IPS-NIHi7 (cell line): ENCODE measurements around the gene PRRC2A.
A peak's percentile ranks its signal among the peaks of the same experiment; 100 is the strongest.

Source experiments
- DNase-seq: peaks from one replicate; pipeline ENCODE4 v3.0.0; 2012; ENCODE audit warnings: mixed read lengths; ENCODE audit errors: extremely low spot score

Gene PRRC2A

DNA sequence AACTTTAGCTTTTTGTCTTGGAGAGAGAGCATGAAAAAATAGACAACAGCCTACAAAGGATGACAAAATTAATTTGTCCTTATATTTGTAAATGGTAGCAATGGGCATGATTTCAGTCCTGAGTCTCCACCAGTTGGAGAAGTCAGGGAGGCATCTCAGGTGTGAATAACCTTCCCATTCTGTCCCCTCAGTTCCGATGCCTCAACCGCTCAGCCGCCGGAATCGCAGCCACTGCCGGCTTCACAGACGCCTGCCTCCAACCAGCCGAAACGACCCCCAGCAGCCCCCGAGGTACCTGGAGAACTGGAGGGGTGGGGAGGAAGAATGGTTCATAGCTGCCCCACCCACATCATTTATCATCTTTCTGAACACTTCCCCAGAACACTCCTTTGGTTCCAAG, 3.6 kb downstream of the PRRC2A start:
- DNase-seq, result no peak

DNA sequence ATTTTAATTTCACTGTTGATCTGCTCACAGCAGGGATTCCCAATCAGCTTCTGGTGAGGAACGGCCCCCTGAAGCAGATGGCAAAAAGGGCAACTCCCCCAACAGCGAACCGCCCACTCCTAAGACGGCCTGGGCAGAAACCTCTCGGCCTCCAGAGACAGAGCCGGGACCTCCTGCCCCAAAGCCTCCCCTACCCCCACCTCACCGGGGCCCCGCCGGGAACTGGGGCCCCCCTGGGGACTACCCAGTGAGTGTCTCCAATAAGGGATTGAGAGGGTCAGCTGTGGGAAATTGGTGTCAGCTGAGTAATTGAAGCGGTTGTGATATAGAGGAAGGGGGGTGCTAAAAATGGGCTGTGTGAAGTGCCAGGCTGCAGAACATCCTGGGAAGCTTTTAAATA, 6.4 kb downstream of the PRRC2A start:
- no peak for DNase-seq

DNA sequence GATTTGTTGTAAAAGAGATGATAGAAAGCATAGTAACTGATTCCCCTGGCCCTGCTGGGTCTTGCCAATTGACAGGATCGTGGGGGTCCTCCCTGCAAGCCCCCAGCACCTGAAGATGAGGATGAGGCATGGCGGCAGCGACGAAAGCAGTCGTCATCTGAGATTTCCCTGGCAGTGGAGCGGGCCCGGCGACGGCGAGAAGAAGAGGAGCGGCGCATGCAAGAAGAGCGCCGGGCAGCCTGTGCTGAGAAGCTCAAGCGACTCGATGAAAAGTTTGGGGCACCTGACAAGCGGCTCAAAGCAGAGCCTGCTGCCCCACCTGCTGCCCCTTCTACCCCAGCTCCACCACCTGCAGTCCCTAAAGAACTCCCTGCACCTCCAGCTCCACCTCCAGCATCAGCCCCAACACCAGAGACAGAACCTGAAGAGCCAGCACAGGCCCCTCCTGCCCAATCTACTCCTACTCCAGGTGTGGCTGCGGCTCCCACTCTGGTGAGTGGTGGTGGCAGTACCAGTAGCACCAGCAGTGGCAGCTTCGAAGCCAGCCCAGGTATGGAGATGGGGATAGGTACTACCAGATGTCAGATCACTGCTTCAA, 7.3 kb downstream of the PRRC2A start:
- no peak for DNase-seq

DNA sequence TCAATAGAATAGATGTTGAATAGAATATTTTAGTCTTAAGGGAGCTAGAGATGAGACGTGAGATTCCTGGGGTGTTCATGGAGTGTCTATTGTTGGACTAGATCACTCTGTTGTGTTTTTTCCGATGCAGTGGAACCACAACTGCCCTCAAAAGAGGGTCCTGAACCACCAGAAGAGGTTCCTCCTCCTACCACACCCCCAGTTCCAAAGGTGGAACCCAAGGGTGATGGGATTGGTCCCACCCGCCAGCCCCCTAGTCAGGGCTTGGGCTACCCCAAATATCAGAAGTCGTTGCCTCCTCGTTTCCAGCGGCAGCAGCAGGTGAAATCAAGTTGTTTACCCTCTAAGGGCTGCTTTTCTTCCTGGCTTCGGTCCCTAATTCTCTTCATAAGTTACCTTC, 8.5 kb downstream of the PRRC2A start:
- no peak for DNase-seq

DNA sequence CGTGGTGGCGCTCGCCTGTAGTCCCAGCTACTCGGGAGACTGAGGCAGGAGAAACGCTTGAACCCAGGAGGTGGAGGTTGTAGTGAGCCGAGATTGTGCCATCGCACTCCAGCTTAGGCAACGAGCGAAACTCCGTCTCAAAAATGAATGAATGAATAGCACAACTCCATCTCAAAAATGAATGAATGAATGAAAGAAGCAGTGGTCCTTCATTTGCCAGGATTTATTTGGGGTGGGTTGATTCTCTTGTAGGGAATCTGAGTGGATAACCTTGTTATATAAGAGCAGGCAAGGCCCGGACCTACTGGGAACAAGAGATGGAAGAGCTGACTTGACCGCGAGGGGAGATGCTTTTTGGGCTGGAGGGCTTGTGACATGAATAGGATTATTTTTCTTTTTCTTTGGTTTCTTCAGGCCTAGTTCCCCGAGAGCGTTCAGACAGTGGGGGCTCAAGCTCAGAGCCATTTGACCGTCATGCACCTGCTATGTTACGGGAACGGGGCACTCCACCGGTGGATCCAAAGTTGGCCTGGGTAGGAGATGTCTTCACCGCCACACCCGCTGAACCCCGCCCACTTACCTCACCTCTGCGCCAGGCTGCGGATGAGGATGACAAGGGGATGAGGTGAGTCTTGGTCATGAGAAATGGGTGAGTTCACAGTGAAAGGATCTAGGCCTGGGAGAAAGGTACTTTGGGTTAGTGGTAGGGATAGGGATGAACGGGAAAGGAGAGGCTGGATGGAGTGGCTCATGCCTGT, 9.8 kb downstream of the PRRC2A start:
- no peak for DNase-seq

DNA sequence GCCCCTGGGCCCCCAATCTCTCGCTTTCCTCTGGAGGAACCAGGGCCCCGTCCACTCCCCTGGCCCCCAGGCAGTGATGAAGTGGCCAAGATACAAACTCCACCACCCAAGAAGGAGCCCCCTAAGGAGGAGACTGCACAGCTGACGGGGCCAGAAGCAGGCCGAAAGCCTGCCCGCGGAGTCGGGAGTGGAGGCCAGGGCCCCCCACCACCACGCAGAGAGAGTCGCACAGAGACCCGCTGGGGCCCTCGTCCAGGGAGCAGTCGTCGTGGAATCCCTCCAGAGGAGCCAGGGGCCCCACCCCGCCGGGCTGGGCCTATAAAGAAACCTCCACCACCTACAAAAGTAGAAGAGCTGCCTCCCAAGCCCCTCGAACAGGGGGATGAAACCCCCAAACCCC, 10.7 kb downstream of the PRRC2A start:
- no peak for DNase-seq

DNA sequence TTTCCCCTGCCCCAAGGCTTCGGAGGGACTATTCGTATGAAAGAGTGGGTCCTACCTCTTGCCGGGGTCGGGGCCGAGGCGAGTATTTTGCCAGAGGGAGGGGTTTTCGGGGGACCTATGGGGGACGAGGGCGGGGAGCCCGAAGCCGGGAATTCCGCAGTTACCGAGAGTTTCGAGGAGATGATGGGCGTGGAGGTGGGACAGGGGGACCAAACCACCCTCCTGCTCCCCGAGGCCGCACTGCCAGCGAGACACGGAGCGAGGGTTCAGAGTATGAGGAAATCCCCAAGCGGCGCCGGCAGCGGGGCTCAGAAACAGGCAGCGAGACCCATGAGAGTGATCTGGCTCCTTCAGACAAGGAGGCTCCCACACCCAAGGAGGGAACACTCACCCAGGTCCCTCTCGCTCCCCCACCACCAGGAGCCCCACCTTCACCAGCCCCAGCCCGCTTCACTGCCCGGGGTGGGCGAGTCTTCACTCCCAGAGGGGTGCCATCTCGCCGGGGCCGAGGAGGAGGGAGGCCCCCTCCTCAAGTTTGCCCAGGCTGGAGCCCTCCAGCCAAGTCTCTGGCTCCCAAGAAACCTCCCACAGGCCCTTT, 11.3 kb downstream of the PRRC2A start:
- no peak for DNase-seq

DNA sequence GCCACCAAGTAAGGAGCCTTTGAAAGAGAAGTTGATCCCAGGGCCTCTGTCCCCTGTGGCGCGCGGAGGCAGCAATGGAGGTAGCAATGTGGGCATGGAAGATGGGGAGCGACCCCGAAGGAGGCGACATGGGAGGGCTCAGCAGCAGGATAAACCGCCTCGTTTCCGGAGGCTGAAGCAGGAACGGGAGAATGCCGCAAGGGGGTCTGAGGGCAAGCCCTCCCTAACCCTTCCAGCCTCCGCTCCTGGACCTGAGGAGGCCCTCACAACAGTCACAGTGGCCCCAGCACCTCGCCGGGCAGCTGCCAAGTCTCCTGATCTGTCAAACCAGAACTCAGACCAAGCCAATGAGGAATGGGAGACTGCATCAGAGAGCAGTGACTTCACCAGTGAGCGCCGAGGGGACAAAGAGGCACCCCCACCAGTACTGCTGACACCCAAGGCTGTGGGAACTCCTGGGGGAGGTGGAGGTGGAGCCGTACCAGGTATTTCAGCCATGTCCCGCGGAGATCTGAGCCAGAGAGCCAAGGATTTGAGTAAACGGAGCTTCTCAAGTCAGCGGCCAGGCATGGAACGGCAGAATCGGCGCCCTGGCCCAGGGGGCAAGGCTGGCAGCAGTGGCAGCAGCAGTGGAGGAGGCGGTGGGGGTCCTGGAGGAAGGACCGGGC, 11.9 kb downstream of the PRRC2A start:
- no peak for DNase-seq

DNA sequence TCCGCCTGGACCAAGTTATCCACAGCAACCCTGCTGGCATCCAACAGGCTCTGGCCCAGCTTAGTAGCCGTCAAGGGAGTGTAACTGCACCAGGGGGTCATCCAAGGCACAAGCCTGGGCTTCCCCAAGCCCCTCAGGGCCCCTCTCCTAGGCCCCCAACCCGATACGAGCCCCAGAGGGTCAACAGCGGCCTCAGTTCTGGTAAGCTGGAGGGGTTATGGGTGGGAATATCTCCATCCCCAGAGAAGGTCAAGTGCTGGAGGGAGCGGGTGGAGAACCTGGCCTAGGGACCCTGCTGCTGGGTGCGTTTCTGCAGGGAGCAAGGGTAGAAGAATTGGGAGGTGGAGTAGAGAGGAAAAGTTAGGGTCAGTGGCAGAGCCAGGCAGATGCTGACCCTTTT, 12.9 kb downstream of the PRRC2A start:
- no peak for DNase-seq

DNA sequence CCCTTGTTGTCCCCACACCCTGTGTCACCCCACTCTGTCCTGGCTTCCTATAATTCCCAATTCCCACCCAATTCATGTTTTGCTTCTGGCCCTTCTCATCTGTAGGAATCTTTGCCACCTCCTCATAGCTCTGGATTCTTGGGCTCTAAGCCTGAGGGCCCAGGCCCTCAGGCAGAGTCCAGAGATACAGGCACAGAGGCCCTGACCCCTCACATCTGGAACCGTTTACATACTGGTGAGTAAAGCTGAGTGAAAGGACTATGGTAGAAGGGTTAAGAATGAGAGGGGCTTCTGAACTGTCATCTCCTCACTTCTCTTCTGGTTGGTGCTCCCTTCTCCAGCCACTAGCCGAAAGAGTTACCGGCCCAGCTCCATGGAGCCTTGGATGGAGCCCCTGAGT, 13.6 kb downstream of the PRRC2A start:
- DNase-seq, result no peak

DNA sequence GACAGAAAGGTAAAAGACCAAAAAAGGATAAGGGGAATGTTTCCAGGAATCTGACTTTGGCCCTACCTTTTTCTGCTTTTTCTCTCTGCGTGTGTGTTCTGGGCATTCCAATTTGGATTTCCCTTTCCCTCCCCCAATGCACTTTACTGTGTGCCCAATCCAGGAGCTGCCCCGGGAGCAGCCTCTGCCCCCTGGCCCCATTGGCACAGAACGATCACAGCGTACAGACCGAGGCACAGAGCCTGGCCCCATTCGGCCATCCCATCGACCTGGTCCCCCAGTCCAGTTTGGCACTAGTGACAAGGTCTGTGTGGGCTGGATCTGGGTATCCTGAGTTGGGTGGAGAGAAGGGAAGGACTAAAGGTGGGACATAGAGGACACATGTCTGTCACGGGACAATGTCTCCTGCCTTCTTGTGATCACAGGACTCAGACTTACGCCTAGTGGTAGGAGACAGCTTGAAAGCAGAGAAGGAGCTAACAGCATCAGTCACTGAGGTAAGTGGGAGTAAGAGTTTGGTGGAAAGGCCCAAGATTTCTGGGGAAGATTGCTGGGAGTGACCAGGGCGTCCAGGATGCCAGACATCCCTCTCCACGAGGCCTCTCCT, 14.6 kb downstream of the PRRC2A start:
- no peak for DNase-seq

DNA sequence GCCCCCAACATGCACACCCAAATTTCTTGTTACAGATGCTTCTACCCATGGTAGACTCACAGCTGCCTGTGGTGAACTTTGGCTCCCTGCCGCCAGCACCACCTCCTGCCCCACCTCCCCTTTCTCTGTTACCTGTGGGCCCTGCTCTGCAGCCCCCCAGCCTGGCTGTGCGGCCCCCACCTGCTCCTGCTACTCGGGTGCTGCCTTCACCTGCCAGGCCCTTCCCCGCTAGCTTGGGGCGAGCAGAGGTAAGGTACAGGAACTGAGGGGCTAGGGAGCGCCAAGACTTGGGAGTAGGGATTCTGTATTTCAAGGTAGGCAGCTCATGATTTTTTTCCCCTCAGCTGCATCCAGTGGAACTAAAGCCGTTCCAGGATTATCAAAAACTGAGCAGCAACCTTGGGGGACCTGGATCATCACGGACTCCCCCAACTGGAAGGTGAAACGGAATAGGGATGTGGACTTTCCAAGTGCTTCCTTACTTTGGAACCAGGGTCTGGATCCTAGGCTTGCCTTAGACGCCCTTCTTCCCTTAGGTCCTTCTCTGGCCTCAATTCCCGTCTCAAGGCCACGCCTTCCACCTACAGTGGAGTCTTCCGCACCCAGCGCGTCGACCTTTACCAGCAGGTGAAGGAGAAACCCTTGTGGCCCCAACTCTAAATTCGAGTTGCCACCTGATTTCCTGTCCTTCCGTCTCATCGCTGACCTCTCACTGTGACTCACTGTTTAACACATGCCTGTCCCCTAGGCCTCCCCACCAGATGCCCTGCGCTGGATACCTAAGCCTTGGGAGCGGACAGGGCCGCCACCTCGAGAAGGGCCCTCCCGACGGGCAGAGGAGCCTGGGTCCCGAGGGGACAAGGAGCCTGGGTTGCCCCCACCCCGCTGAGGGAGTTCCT, 16.4 kb downstream of the PRRC2A start:
- no peak for DNase-seq

DNA sequence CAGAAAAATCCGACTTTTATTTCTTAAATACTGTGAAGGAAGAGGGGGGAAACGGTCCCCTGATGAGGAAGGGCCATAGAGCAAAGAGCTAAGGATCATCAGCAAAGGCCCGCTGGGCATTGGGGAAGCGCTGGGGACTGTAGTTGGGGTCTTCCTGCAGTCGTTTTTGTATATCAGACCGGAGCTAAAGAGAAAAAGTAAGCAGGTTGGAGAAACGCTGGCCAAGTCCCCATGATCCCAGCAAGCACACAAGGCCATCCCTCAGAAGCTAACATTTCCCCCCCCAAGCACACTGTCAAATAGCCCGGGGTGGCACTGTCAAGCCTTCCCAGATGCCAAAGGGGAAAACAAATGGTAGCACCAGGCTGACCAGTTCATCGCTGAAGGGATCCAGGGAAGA, 18.5 kb downstream of the PRRC2A start:
- DNase-seq, result no peak

DNA sequence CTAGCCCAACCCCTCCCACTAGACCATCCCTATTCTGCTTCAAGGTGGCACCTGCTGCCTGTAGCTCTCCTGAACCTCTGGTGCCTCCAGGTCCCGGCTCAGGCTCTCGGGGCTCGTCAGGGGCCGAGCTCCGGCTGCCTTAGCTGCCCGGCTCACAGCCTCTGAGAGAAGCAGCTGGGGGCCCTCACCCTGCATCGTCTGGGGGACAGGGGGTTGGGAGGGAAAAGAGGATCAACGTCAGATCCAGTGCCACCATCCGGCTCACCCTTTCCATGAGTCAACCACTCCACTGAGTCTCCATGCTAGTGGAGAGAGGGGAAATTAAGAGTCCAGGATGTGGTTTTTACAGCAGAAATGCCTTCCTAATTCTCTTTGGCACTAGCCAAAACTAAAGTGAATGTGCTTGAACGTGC, 18.9 kb downstream of the PRRC2A start:
- no peak for DNase-seq

DNA sequence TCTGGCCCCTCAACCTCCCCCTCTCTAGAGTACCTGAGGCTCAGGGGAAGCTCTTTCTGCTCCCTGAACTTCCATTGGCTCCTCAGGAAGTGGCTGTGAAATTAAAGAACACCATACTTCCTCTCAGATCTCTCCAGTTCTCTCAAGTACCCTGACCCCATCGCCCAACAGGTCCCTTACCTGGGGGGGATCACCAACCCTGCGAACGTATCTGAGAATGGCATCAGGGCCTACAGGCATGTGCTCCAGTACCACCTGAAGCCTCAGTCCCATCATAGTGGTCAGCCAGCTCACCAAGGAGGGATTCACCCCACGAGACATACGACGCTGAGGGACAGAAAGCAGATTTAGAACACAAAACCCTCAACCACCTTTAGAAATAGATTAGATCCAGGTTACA, 20.1 kb downstream of the PRRC2A start:
- no peak for DNase-seq

DNA sequence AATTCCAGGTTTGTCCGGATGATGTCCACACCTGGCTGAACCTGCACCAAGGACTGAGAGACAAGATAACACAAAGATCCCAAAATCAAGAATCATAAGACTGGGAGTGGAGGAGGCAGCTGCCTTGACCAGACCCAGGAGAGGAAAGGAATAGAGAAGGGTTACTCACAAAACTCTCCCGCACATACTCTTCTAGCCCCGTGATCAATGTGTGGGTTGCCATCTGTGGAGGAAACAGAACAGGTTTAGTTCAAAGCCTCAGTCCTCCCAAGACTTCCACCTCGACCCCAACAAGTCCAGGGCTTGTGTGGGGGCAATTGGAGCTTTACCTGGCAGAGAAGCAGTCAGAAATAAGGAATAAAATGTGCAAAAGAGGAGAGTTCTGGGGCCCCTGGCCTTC, 20.9 kb downstream of the PRRC2A start:
- DNase-seq, result no peak

DNA sequence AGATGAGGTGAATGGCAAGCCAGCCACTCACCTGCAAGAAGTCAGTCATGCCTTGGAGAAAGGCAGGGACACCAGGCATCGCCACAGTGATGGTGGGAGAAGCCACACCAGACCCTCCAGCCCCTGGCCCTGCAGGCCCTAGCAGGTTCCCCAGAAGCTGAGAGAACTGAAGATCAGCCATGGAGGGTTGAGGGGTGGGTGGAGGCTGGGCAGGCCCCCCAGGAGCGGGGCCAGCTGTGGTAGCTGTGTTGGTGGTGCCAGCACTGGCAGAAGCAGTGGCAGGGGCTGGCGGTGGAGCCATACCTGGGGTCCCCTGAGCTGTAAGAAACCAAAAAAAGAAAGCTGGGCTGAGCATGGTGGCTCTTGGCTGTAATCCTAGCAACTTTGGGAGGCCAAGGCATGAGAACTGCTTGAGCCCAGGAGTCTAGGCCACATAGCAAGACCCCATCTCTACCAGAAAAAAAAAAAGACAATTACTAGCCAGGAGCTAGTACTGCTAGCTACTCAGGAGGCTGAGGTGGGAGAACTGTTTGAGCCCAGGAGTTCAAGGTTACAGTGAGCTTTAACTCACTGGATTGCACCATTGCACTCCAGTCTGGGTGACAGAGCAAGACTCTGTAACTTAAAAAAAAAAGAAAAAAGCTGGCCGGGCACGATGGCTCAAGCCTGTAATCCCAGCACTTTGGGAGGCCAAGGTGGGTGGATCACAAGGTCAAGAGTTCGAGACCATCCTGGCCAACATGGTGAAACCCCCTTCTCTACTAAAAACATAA, 22.5 kb downstream of the PRRC2A start:
- DNase-seq, result no peak

DNA sequence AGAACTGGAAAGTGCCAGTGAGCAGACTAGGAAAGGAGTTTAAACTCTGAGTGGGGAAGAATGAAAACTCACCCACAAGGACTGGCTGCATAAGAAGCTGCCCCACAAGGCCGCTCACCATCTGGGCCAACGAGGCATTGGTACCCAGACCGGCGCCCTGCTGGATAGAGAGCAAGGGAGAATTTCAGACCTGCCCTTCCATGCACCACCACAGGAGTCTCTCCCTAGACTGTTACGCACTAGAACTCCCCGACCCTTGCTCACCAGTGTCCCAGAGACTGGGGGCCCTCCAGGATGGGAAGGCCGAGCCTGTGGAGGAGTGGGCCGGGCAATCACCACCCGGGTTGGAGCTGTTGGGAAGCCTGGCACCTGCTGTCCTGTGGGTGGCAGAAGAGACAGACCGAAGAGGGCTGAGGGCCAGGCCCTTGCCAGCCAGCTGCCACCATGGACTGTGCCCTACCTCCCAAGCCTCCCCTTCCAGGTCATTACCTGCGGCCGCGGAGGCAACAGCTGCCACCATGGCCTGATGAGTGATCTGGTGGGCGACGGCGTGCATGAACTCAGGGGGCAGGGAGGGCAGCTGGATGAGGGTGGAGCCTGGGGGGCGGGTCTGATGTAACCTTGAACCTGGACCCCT, 23.4 kb downstream of the PRRC2A start:
- no peak for DNase-seq

DNA sequence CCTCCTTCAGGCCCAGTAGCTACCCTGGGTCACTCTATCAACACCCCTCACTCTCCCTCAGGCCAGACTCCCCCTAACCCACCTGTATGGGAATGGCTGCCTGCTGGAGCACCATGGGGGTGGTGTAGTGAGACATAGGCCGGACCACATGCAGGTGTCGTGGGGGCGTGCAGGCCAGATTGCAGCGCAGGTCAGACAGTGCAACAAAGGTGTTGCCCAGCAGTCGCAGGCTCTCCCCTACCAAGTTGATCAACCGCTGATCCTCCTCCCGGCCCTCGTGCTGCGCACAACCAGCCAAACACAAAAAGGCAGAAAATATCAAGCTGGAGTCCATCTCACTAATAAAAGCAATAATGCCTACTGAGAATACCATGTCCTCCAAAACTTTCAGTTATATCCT, 24.8 kb downstream of the PRRC2A start:
- no peak for DNase-seq

DNA sequence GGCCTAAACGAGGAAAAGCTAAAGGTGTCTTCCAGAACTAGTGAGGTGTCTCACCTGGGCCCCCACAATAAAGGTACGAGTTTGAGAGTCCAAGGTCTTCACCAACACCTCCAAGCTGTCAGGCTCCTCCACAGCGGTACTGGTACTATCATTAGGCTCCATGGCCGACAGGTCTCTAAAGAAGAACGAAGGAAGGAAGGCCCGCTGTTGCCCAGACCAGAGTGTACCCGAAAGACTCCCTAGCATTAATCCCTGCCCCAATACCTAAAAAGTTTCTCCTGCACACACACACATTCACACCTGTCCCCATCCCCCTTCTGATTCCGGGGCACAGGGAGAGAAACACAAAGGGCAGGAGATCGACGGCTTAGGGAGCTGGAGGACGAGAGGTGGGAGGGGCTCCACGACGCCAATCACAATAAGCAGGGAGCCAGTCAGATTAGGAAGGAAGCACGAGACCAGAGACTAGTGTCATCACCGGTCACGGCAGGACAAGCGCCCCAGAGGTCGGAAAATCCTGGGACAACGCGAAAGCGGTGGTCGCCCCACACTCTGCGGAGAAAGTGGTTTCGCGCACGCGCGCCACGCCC, 31.2 kb downstream of the PRRC2A start:
- peak; percentile 90 for DNase-seq
